IPS DF 4.7 (cell line): ENCODE measurements around the gene PHF21B.
"Not testable (repeated sequence)": the region's sequence is repeated elsewhere in the genome, so short reads cannot be mapped to it uniquely, and the experiment has no call there.

Experiments
- DNase-seq: peaks from one replicate; pipeline ENCODE4 v3.0.0-alpha.2; 2013; ENCODE audit warnings: low spot score; ENCODE audit errors: extremely low read depth

PHF21B gene

GRCh38 chr22:44918925-44919392, 90.8 kb downstream of the PHF21B start:
- no peak for DNase-seq

GRCh38 chr22:44918166-44918924, 91.5 kb downstream of the PHF21B start:
- DNase-seq, result no peak

- no peak for DNase-seq
Observed at GRCh38 chr22:44917372-44918165, 92.2 kb downstream of the PHF21B start.

- no peak for DNase-seq
Observed at GRCh38 chr22:44916281-44917231, 93.2 kb downstream of the PHF21B start.

- no peak for DNase-seq
Observed at GRCh38 chr22:44915441-44915840, 94.4 kb downstream of the PHF21B start.

GRCh38 chr22:44914026-44914721, 95.6 kb downstream of the PHF21B start:
- no peak for DNase-seq

GRCh38 chr22:44913198-44913983, 96.4 kb downstream of the PHF21B start:
- no peak for DNase-seq

- DNase-seq, result no peak
Observed at GRCh38 chr22:44909241-44909640, 100.6 kb downstream of the PHF21B start.

GRCh38 chr22:44907765-44908737, 101.8 kb downstream of the PHF21B start:
- DNase-seq, result no peak

GRCh38 chr22:44906999-44907644, 102.7 kb downstream of the PHF21B start:
- no peak for DNase-seq

GRCh38 chr22:44906248-44906936, 103.4 kb downstream of the PHF21B start:
- no peak for DNase-seq

- DNase-seq, result not testable (repeated sequence)
Observed at GRCh38 chr22:44904492-44905152, 105.2 kb downstream of the PHF21B start.

- DNase-seq, result not testable (repeated sequence)
Observed at GRCh38 chr22:44903164-44903563, 106.6 kb downstream of the PHF21B start.

- DNase-seq, result no peak
Observed at GRCh38 chr22:44901301-44901700, 108.5 kb downstream of the PHF21B start.

- DNase-seq, result no peak
Observed at GRCh38 chr22:44898236-44898635, 111.6 kb downstream of the PHF21B start.

GRCh38 chr22:44895296-44896055, 114.3 kb downstream of the PHF21B start:
- no peak for DNase-seq
